GM23338 (cell line): ENCODE results near the gene B4GALNT4. TPM values are rescaled to one million over a fixed set of nuclear protein-coding genes. Genes with fewer than 3 reads are reported as not detected.
A peak's percentile ranks its signal among the peaks of the same experiment; 100 is the strongest.
"Not testable (repeated sequence)": the region's sequence is repeated elsewhere in the genome, so short reads cannot be mapped to it uniquely, and the experiment has no call there.

Source experiments
- ATAC-seq: fragments of 200-7000 bp; cut with Tn5 transposase; 3 replicates; pipeline ENCODE4 v1.9.1; 2020
- DNase-seq: peaks from one replicate; pipeline ENCODE4 v3.0.0-alpha.2; 2015; ENCODE audit warnings: low spot score
- H2AFZ ChIP-seq: fragments of 200-600 bp; sonication (generic); 2 replicates; pipeline ENCODE4 v1.8.0; 2016; ENCODE audit warnings: antibody characterized with exemption, mild to moderate bottlenecking, moderate library complexity
- H3F3A ChIP-seq: fragments of 200-600 bp; sonication (generic); replicated peaks from 2 replicates; pipeline ENCODE4 v1.8.0; 2017; ENCODE audit warnings: antibody characterized with exemption, mixed run types, low read depth
- H3K27ac ChIP-seq: fragments of 200-600 bp; sonication (generic); 2 replicates; pipeline ENCODE4 v1.6.1; 2016; ENCODE audit warnings: low read depth
- H3K27me3 ChIP-seq: fragments of 200-600 bp; sonication (generic); 2 replicates; pipeline ENCODE4 v1.8.0; 2016; ENCODE audit warnings: mild to moderate bottlenecking, mixed run types, moderate library complexity; ENCODE audit not compliant: insufficient read depth
- H3K36me3 ChIP-seq: fragments of 200-600 bp; sonication (generic); 2 replicates; pipeline ENCODE4 v1.8.0; 2016; ENCODE audit warnings: mild to moderate bottlenecking; ENCODE audit not compliant: insufficient read depth
- H3K4me1 ChIP-seq: fragments of 200-600 bp; sonication (generic); 2 replicates; pipeline ENCODE4 v1.8.0; 2016; ENCODE audit warnings: mild to moderate bottlenecking, moderate library complexity; ENCODE audit not compliant: insufficient read depth
- H3K4me2 ChIP-seq: fragments of 200-600 bp; sonication (generic); 2 replicates; pipeline ENCODE4 v1.7.1; 2017; ENCODE audit warnings: mixed run types
- H3K4me3 ChIP-seq: fragments of 200-600 bp; sonication (generic); 2 replicates; pipeline ENCODE4 v1.6.1; 2016; ENCODE audit warnings: mixed run types
- H3K79me2 ChIP-seq: fragments of 200-600 bp; sonication (generic); replicated peaks from 2 replicates; pipeline ENCODE4 v1.8.0; 2017; ENCODE audit warnings: mild to moderate bottlenecking; ENCODE audit not compliant: insufficient read depth
- H3K9me2 ChIP-seq: fragments of 200-600 bp; sonication (generic); 2 replicates; pipeline ENCODE4 v1.8.0; 2017; ENCODE audit not compliant: insufficient read depth
- H4K20me1 ChIP-seq: fragments of 200-600 bp; sonication (generic); replicated peaks from 2 replicates; pipeline ENCODE4 v1.8.0; 2017; ENCODE audit warnings: mild to moderate bottlenecking; ENCODE audit not compliant: insufficient read depth
- H3K27ac Mint-ChIP-seq: 2 replicates; pipeline ENCODE4 v1.8.0; 2020; ENCODE audit warnings: inconsistent platforms, mild to moderate bottlenecking, moderate library complexity, mixed read lengths
- H3K27me3 Mint-ChIP-seq: 3 replicates; pipeline ENCODE4 v1.8.0; 2022; ENCODE audit warnings: low read depth, mild to moderate bottlenecking, moderate library complexity, mixed read lengths, inconsistent platforms; ENCODE audit not compliant: insufficient read depth, poor library complexity
- H3K36me3 Mint-ChIP-seq: 3 replicates; pipeline ENCODE4 v1.8.0; 2021; ENCODE audit warnings: low read depth, mild to moderate bottlenecking, inconsistent platforms, moderate library complexity, mixed read lengths
- H3K4me1 Mint-ChIP-seq: 3 replicates; pipeline ENCODE4 v1.8.0; 2020; ENCODE audit warnings: mild to moderate bottlenecking, inconsistent platforms, mixed read lengths
- H3K4me3 Mint-ChIP-seq: 3 replicates; pipeline ENCODE4 v1.8.0; 2021; ENCODE audit warnings: moderate library complexity, mild to moderate bottlenecking, inconsistent platforms, mixed read lengths
- H3K9me3 Mint-ChIP-seq: 3 replicates; pipeline ENCODE4 v1.8.0; 2020; ENCODE audit warnings: moderate library complexity, mild to moderate bottlenecking, inconsistent platforms, mixed read lengths
- polyA plus RNA-seq: library from polyadenylated mRNA; unstranded; fragments of >200 nt; fragmentation: Nextera tagmentation; extraction: Ambion mirVana; gene quantifications from 2 replicates; pipeline ENCODE4 v1.2.1, GENCODE V29; 2016
- total RNA-seq: library from RNA; depleted of rRNA; stranded (reverse); fragments of >200 nt; shearing (Covaris generic); gene quantifications from 2 replicates; pipeline ENCODE4 v1.2.3, GENCODE V29; 2014
- TF ChIP-seq, protein P1 (sequence below): IDR thresholded peaks from one replicate; pipeline ENCODE4 v1.6.1; 2018; ENCODE audit warnings: antibody characterized with exemption; ENCODE audit not compliant: unreplicated experiment

The B4GALNT4 gene
- total and polyA plus RNA-seq, 2 experiments from 2014 or later, result 49.9 to 92.6 TPM

DNA sequence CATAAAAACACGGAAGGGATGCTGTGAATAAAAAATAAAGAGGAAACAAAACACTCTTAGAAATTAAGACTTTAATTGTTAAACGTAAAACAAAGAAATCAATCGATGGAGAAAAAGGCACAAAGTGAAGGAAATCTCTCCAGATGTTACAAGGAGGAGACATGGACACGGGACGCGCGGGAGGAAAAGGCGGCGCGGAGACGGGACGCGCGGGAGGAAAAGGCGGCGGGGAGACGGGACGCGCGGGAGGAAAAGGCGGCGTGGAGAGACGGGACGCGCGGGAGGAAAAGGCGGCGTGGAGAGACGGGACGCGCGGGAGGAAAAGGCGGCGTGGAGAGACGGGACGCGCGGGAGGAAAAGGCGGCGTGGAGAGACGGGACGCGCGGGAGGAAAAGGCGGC lies 55.5 kb downstream of the B4GALNT4 start:
- not testable (repeated sequence) for H3K9me3 Mint-ChIP-seq

DNA sequence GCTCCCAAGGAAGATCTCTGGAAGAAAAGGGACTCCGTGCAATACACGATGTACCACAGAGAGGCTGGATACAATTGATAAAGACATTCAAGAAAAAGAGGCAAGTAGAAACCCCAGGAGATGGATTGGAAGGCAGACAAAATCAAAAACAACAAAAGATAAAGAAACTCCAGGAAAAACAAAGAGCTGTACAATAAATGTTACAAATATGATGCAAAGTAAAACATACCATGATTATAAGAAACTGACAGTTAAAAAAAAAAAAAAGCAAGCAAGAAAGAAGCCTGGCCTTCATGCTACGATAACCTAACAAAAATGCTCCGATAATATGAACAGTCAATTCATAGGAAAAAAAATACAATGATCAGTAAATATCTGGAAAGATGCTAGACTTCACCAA lies 56.0 kb downstream of the B4GALNT4 start:
- Histone ChIP-seq H3K4me3 (no peak overlapping the region), H3F3A (peaks cover 8% of the 10 kb centered on the region), H3K9me2 (no peaks in the 10 kb centered on the region), H2AFZ (no peak overlapping the region), H3K27ac (no peak overlapping the region), H3K27me3 (peaks cover 6% of the 10 kb centered on the region), H4K20me1 (no peaks in the 10 kb centered on the region), H3K36me3 (no peaks in the 10 kb centered on the region), H3K4me2 (no peak overlapping the region), H3K79me2 (no peaks in the 10 kb centered on the region), H3K4me1 (no peaks in the 10 kb centered on the region)
- ATAC-seq, result no peak
- Mint-ChIP-seq H3K36me3 (peaks cover 4% of the 10 kb centered on the region), H3K27me3 (peaks cover 7% of the 10 kb centered on the region), H3K9me3 (peaks cover 3% of the 10 kb centered on the region; the same call in 1 of the 3 replicates), H3K4me3 (no peak overlapping the region), H3K27ac (no peak overlapping the region), H3K4me1 (peaks cover 3% of the 10 kb centered on the region; the same call in 1 of the 3 replicates)
- TF ChIP-seq, protein P1, sequence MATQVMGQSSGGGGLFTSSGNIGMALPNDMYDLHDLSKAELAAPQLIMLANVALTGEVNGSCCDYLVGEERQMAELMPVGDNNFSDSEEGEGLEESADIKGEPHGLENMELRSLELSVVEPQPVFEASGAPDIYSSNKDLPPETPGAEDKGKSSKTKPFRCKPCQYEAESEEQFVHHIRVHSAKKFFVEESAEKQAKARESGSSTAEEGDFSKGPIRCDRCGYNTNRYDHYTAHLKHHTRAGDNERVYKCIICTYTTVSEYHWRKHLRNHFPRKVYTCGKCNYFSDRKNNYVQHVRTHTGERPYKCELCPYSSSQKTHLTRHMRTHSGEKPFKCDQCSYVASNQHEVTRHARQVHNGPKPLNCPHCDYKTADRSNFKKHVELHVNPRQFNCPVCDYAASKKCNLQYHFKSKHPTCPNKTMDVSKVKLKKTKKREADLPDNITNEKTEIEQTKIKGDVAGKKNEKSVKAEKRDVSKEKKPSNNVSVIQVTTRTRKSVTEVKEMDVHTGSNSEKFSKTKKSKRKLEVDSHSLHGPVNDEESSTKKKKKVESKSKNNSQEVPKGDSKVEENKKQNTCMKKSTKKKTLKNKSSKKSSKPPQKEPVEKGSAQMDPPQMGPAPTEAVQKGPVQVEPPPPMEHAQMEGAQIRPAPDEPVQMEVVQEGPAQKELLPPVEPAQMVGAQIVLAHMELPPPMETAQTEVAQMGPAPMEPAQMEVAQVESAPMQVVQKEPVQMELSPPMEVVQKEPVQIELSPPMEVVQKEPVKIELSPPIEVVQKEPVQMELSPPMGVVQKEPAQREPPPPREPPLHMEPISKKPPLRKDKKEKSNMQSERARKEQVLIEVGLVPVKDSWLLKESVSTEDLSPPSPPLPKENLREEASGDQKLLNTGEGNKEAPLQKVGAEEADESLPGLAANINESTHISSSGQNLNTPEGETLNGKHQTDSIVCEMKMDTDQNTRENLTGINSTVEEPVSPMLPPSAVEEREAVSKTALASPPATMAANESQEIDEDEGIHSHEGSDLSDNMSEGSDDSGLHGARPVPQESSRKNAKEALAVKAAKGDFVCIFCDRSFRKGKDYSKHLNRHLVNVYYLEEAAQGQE, result no peak
- no peak for DNase-seq

More for the DNA sequence above, 55.5 kb downstream of the B4GALNT4 start:
- not testable (repeated sequence) for H3K36me3 ChIP-seq, DNase-seq, H4K20me1 ChIP-seq, H3K36me3 Mint-ChIP-seq, H3K4me1 ChIP-seq, H3K27me3 Mint-ChIP-seq, H3K27ac ChIP-seq, ATAC-seq, H3K27ac Mint-ChIP-seq, H3K79me2 ChIP-seq, H3K27me3 ChIP-seq, H3K4me1 Mint-ChIP-seq, H3K4me3 ChIP-seq, H3K9me2 ChIP-seq, H3F3A ChIP-seq, H3K4me2 ChIP-seq, H2AFZ ChIP-seq
- peak overlapping the region; percentile 34; the same call in 1 of the 3 replicates for H3K4me3 Mint-ChIP-seq

DNA sequence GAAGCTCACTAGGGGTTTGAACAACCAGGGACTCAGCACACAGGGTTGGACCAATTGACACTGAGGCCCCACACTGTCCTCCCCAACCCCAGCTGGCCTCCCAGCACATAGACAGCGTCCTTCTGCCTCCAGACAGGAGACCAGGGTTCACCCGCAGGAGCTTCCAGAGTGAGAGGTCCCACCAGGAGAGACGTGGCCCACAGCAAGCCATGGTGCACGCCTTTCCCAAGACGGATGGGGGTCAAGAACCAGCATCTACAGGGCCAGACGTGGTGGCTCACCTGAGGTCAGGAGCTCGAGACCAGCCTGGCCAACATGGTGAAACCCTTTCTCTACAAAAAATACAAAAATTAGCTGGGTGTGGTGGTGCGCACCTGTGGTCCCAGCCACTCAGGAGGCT lies 57.6 kb downstream of the B4GALNT4 start:
- H3K27ac ChIP-seq, result no peak overlapping the region
- no peaks in the 10 kb centered on the region for H3K36me3 ChIP-seq
- TF ChIP-seq, protein P1, result no peak
- peaks cover 8% of the 10 kb centered on the region for H3F3A ChIP-seq
- no peak overlapping the region for H2AFZ ChIP-seq
- Mint-ChIP-seq H3K4me3 (no peak overlapping the region), H3K27me3 (peaks cover 7% of the 10 kb centered on the region), H3K4me1 (peaks cover 3% of the 10 kb centered on the region; the same call in 1 of the 3 replicates), H3K36me3 (peaks cover 4% of the 10 kb centered on the region), H3K27ac (no peak overlapping the region), H3K9me3 (peaks cover 3% of the 10 kb centered on the region; the same call in 2 of the 3 replicates)
- H3K4me3 ChIP-seq, result no peak overlapping the region
- H3K9me2 ChIP-seq, result no peaks in the 10 kb centered on the region
- no peaks in the 10 kb centered on the region for H4K20me1 ChIP-seq
- ATAC-seq (no peak), DNase-seq (no peak)
- H3K79me2 ChIP-seq, result no peaks in the 10 kb centered on the region
- H3K4me2 ChIP-seq, result no peak overlapping the region
- no peaks in the 10 kb centered on the region for H3K4me1 ChIP-seq
- peaks cover 6% of the 10 kb centered on the region for H3K27me3 ChIP-seq
